Measurements from ENCODE around the gene RPS2.
"Not testable (repeated sequence)": the region's sequence is repeated elsewhere in the genome, so short reads cannot be mapped to it uniquely, and the experiment has no call there.

The RPS2 gene

GRCh38 chr16:1941162-1942046 lies 23.2 kb downstream of the RPS2 start:
- DNase-seq: no peak

- DNase-seq: no peak
Measured at GRCh38 chr16:1940273-1941161, 24.1 kb downstream of the RPS2 start.

- not testable (repeated sequence) for DNase-seq
Measured at GRCh38 chr16:1939833-1940232, 24.8 kb downstream of the RPS2 start.

GRCh38 chr16:1938910-1939309 lies 25.7 kb downstream of the RPS2 start:
- DNase-seq: no peak

- no peak for DNase-seq
Measured at GRCh38 chr16:1938316-1938715, 26.3 kb downstream of the RPS2 start.

GRCh38 chr16:1936945-1937479 lies 27.6 kb downstream of the RPS2 start:
- DNase-seq: no peak

- DNase-seq: no peak
Measured at GRCh38 chr16:1933097-1933661, 31.4 kb downstream of the RPS2 start.

GRCh38 chr16:1932050-1933028 lies 32.3 kb downstream of the RPS2 start:
- no peak for DNase-seq

GRCh38 chr16:1930338-1930720 lies 34.3 kb downstream of the RPS2 start:
- no peak for DNase-seq

GRCh38 chr16:1929578-1930337 lies 34.9 kb downstream of the RPS2 start:
- DNase-seq: peak; percentile 61

- peak; percentile 24 for DNase-seq
Measured at GRCh38 chr16:1929105-1929504, 35.5 kb downstream of the RPS2 start.

GRCh38 chr16:1926271-1926670 lies 38.4 kb downstream of the RPS2 start:
- no peak for DNase-seq

- no peak for DNase-seq
Measured at GRCh38 chr16:1924095-1924494, 40.5 kb downstream of the RPS2 start.

GRCh38 chr16:1923299-1924034 lies 41.2 kb downstream of the RPS2 start:
- no peak for DNase-seq

GRCh38 chr16:1922357-1922756 lies 42.3 kb downstream of the RPS2 start:
- no peak for DNase-seq

- peak; percentile 21 for DNase-seq
Measured at GRCh38 chr16:1920727-1921171, 43.9 kb downstream of the RPS2 start.

GRCh38 chr16:1920122-1920521 lies 44.5 kb downstream of the RPS2 start:
- DNase-seq: not testable (repeated sequence)

- DNase-seq: no peak
Measured at GRCh38 chr16:1919327-1919998, 45.2 kb downstream of the RPS2 start.
